Measurements from ENCODE around the gene BTLA. TPM values are rescaled to one million over a fixed set of nuclear protein-coding genes. Genes with fewer than 3 reads are reported as not detected.

BTLA gene
- total and polyA plus RNA-seq, 10 of the 15 experiments (the other 5 are each of a cell fraction or from before 2014, with no cell fraction given) = 55.4 to 134 (median 84.2) TPM

GRCh38 chr3:112504123-112504522 is 4.9 kb upstream of the BTLA start:
- DNase-seq (ENCODE audit: low read depth, low spot score) (no peak), FAIRE-seq (no peak), ATAC-seq (no peak)
- intact Hi-C loops (cut with micrococcal nuclease; ENCODE audit: unreplicated experiment) = no loop called here
- Histone ChIP-seq H3K4me2 (ENCODE audit: control insufficient read depth, insufficient read depth) (peak overlapping the region; percentile 52), H3K4me1 (ENCODE audit: control insufficient read depth, insufficient read depth, low read length) (peaks cover 35% of the 10 kb centered on the region), H3K27me3 (replicated peaks in 1 of 2; ENCODE audit: control insufficient read depth in 2 of 2, insufficient read depth in 2 of 2, low read length in 1 of 2) (no peaks in the 10 kb centered on the region), H3K27ac (ENCODE audit: control insufficient read depth, insufficient read depth) (no peak overlapping the region; the same call in 1 of the 2 replicates), H2AFZ (ENCODE audit: control insufficient read depth, low read depth, low read length) (peak overlapping the region; percentile 73), H4K20me1 (ENCODE audit: control insufficient read depth, insufficient read depth) (no peaks in the 10 kb centered on the region), H3K9me3 (replicated peaks; ENCODE audit: control insufficient read depth, insufficient read depth, low read length) (no peaks in the 10 kb centered on the region; the same call in 2 of the 3 replicates), H3K9ac (ENCODE audit: control insufficient read depth, insufficient read depth, low read length) (no peak overlapping the region), H3K79me2 (ENCODE audit: control insufficient read depth, insufficient read depth, low read length) (peaks cover 9% of the 10 kb centered on the region), H3K36me3 (ENCODE audit: control insufficient read depth in 2 of 2, insufficient read depth in 2 of 2, low read length in 1 of 2) (no peaks in the 10 kb centered on the region), H3K4me3 (no peak overlapping the region)
- ChIA-PET SMC1A (ENCODE audit: uncharacterized antibody, unreplicated experiment) (interaction anchor here (1.0 to 12.0 kb wide), 9 partner anchors 11 to 169 kb away, joined by 3 to 143 read pairs (median 4); no protein-coding TSS in a partner anchor), CTCF (interaction anchor here (0.8 to 2.1 kb wide), 5 partner anchors 9 to 392 kb away, joined by 3 to 6 read pairs (median 3); no protein-coding TSS in a partner anchor), POLR2A (interaction anchor here (0.6 to 1.6 kb wide), 3 partner anchors 10 to 42 kb away, joined by 3 to 9 read pairs (median 3); no protein-coding TSS in a partner anchor), RAD21 (ENCODE audit: unreplicated experiment) (interaction anchor here (1.4 to 3.7 kb wide), 4 partner anchors 9 to 375 kb away, joined by 3 to 14 read pairs (median 4); no protein-coding TSS in a partner anchor)
- BruUV-seq (replicated peaks) = no TSS peak
- 31% methylated on average over 3 of the region's 3 CpGs for WGBS (ENCODE audit: insufficient coverage, insufficient replicate concordance, low lambda C conversion rate, missing lambda C conversion rate)
- no peak for TF ChIP-seq TARDBP (IDR thresholded peaks at IDR 0.05; ENCODE audit: borderline replicate concordance)
- 0 out of 2 replicates have a peak, but pooled peaks have one; percentile 37 for TF ChIP-seq PML (IDR thresholded peaks at IDR 0.05; ENCODE audit: low read length)
- in situ Hi-C loops (cut with MboI) = no loop called here

GRCh38 chr3:112503304-112503972 is 4.2 kb upstream of the BTLA start:
- TF ChIP-seq USF1 (IDR thresholded peaks at IDR 0.05; ENCODE audit: borderline replicate concordance, extremely low read length, insufficient read depth, low read depth, low read length) (no peak), CHD1 (IDR thresholded peaks at IDR 0.05; ENCODE audit: low read depth, low read length) (no peak), JUNB (IDR thresholded peaks at IDR 0.05) (peak; percentile 66)
- peak overlapping the region; percentile 52 for H3K4me2 ChIP-seq (ENCODE audit: control insufficient read depth, insufficient read depth)
- POLR2A ChIA-PET = interaction anchor here (0.6 to 1.6 kb wide), 3 partner anchors 10 to 41 kb away, joined by 3 to 9 read pairs (median 3); no protein-coding TSS in a partner anchor
- FAIRE-seq (no peak), DNase-seq (ENCODE audit: low read depth, low spot score) (no peak), ATAC-seq (no peak)
- H3K27me3 ChIP-seq (replicated peaks in 1 of 2; ENCODE audit: control insufficient read depth in 2 of 2, insufficient read depth in 2 of 2, low read length in 1 of 2) = no peaks in the 10 kb centered on the region
- H3K4me3 ChIP-seq = no peak overlapping the region
- H2AFZ ChIP-seq (ENCODE audit: control insufficient read depth, low read depth, low read length) = no peak overlapping the region; the same call in 1 of the 2 replicates
- no peak overlapping the region for H3K9ac ChIP-seq (ENCODE audit: control insufficient read depth, insufficient read depth, low read length)
- SMC1A ChIA-PET (ENCODE audit: uncharacterized antibody, unreplicated experiment) = interaction anchor here (1.0 to 12.0 kb wide), 9 partner anchors 11 to 200 kb away, joined by 3 to 143 read pairs (median 4); no protein-coding TSS in a partner anchor
- no peaks in the 10 kb centered on the region for H3K36me3 ChIP-seq (ENCODE audit: control insufficient read depth in 2 of 2, insufficient read depth in 2 of 2, low read length in 1 of 2)
- no peak overlapping the region for H3K27ac ChIP-seq (ENCODE audit: control insufficient read depth, insufficient read depth)
- RAD21 ChIA-PET (ENCODE audit: unreplicated experiment) = interaction anchor here (1.4 to 3.7 kb wide), 4 partner anchors 10 to 374 kb away, joined by 3 to 14 read pairs (median 4); no protein-coding TSS in a partner anchor
- no peaks in the 10 kb centered on the region for H4K20me1 ChIP-seq (ENCODE audit: control insufficient read depth, insufficient read depth)
- CTCF ChIA-PET = interaction anchor here (0.8 to 2.1 kb wide), 4 partner anchors 9 to 392 kb away, joined by 3 to 6 read pairs (median 3); no protein-coding TSS in a partner anchor
- WGBS (ENCODE audit: insufficient coverage, insufficient replicate concordance, low lambda C conversion rate, missing lambda C conversion rate) = over 99% methylated on average over 4 of the region's 4 CpGs
- peaks cover 16% of the 10 kb centered on the region for H3K79me2 ChIP-seq (ENCODE audit: control insufficient read depth, insufficient read depth, low read length)
- no peaks in the 10 kb centered on the region; the same call in 2 of the 3 replicates for H3K9me3 ChIP-seq (replicated peaks; ENCODE audit: control insufficient read depth, insufficient read depth, low read length)
- H3K4me1 ChIP-seq (ENCODE audit: control insufficient read depth, insufficient read depth, low read length) = peaks cover 35% of the 10 kb centered on the region
- in situ Hi-C loops (cut with MboI) (no loop called here), intact Hi-C loops (cut with micrococcal nuclease; ENCODE audit: unreplicated experiment) (no loop called here)
- no TSS peak for BruUV-seq (replicated peaks)
